Measurements from ENCODE around the gene SNX13. TPM values are rescaled to one million over a fixed set of nuclear protein-coding genes. Genes with fewer than 3 reads are reported as not detected.

The SNX13 gene
- total and polyA plus RNA-seq, 12 donors = 7.1 to 57.7 (median 44.6) TPM

DNA sequence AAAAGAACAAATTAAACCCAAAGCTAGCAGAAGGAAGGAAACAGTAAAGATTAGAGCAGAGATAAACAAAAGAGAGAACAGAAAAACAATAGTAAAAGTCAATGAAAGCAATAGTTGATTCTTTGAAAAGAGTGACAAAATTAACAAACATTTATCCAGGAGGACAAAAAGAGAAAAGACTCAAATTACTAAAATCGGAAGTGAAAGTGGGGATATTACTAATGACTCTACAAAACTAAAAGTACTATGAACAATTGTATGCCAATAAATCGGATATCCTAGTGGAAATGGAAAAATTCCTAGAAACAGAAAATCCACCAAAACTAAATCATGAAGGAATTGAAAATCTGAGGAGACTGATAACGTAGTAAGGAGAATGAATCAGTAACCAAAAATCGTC, 96.3 kb downstream of the SNX13 start:
- intact Hi-C loops (cut with DNase I) = no loop called here
- H3K36me3 ChIP-seq = peaks cover 0 to 93% (median 9%) of the 10 kb centered on the region in 9 donors
- H3K9me3 ChIP-seq = peaks cover 0 to 4% (median 0%) of the 10 kb centered on the region in 11 donors

DNA sequence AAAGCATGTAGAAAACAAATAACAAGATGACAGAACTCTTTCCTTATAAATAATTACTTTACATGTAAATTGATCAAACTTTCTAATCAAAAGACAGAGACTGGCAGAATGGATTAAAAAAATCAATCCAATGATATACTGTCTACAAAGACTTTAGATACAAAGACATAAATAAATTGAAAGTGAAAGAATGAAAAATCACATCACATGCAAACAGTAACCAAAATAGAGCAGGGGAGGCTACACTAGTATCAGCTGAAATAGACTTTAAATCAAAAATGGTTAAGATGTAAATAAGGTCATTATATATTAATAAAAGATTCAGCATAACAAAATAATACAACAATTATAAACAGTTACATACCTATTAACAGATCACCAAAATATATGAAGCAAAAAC, 97.3 kb downstream of the SNX13 start:
- H3K36me3 ChIP-seq = peaks cover 0 to 93% (median 9%) of the 10 kb centered on the region in 9 donors
- TF ChIP-seq, protein P1, sequence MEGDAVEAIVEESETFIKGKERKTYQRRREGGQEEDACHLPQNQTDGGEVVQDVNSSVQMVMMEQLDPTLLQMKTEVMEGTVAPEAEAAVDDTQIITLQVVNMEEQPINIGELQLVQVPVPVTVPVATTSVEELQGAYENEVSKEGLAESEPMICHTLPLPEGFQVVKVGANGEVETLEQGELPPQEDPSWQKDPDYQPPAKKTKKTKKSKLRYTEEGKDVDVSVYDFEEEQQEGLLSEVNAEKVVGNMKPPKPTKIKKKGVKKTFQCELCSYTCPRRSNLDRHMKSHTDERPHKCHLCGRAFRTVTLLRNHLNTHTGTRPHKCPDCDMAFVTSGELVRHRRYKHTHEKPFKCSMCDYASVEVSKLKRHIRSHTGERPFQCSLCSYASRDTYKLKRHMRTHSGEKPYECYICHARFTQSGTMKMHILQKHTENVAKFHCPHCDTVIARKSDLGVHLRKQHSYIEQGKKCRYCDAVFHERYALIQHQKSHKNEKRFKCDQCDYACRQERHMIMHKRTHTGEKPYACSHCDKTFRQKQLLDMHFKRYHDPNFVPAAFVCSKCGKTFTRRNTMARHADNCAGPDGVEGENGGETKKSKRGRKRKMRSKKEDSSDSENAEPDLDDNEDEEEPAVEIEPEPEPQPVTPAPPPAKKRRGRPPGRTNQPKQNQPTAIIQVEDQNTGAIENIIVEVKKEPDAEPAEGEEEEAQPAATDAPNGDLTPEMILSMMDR (IDR thresholded peaks at IDR 0.05) = no peak
- peaks cover 0 to 4% (median 0%) of the 10 kb centered on the region in 11 donors for H3K9me3 ChIP-seq
- peaks cover 0 to 26% (median 0%) of the 10 kb centered on the region in 9 donors for H3K4me1 ChIP-seq
- no peak overlapping the region for H3K27ac ChIP-seq
- H3K4me3 ChIP-seq = no peak overlapping the region
- no peaks in the 10 kb centered on the region for H3K27me3 ChIP-seq
- DNase-seq (no peak), ATAC-seq (no peak)
- intact Hi-C loops (cut with DNase I) = no loop called here

More for the DNA sequence above, 96.3 kb downstream of the SNX13 start:
- TF ChIP-seq, protein P1 (IDR thresholded peaks at IDR 0.05) = no peak
- Histone ChIP-seq H3K27ac (no peak overlapping the region), H3K4me1 (peaks cover 0 to 26% (median 0%) of the 10 kb centered on the region in 9 donors), H3K4me3 (no peak overlapping the region), H3K27me3 (no peaks in the 10 kb centered on the region)
- no peak for DNase-seq
- no peak for ATAC-seq
- whole genome bisulfite sequencing, 2 donors = 84 to 86% methylated on average over 4 of the region's 4 CpGs

DNA sequence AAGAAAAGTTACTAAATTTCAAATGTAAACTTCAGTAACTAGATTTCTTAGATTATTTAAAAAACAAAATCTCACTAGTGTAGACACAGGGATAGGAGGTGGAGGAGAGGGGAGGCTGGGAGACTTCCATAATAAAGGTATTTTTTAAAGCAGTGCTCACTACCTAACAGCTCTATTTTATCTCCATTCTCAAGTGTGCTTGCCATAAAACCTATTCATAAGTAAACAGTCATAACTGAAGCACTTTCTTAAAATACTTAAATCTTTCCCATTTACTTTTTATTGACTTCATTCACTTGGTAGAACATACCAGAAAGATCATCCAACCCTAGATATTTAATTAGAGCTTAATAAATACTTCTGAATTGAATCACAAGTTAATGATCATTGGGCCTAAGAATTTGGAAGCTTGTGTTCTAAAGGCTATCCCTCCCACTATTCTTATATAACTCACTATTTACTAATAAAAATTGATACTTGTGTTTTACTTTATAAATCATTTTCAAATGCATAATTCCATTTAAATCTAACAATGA, 107.4 kb downstream of the SNX13 start:
- H3K27ac ChIP-seq = no peak overlapping the region
- H3K36me3 ChIP-seq = peaks cover 0 to 86% (median 12%) of the 10 kb centered on the region in 9 donors
- DNase-seq (no peak), ATAC-seq (no peak)
- H3K4me3 ChIP-seq = no peak overlapping the region
- intact Hi-C loops (cut with DNase I) = no loop called here
- no peaks in the 10 kb centered on the region for H3K9me3 ChIP-seq
- no peaks in the 10 kb centered on the region for H3K4me1 ChIP-seq
- TF ChIP-seq, protein P1 (IDR thresholded peaks at IDR 0.05) = no peak
- H3K27me3 ChIP-seq = no peaks in the 10 kb centered on the region

DNA sequence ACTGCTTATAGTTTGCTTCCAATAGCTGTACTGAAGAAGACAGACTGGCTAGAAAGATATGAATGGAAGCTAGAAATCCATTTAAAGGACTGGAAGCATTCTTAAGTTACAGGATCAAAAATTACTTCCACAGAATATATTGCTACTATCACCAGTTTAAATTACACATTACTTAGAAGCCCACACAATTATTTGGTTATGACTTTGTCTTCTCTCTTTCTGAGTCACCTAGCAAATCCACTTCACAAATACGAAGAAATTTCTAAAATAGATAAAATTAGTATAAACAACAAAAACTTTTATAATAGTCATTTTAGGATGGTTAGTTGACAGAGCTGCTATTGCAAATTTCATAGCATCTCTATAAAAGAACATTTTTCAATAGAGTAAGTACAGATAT, 108.1 kb downstream of the SNX13 start:
- no peak overlapping the region for H3K27ac ChIP-seq
- no peak for DNase-seq
- TF ChIP-seq, protein P1 (IDR thresholded peaks at IDR 0.05) = no peak
- intact Hi-C loops (cut with DNase I) = no loop called here
- no peak for ATAC-seq
- no peaks in the 10 kb centered on the region for H3K4me1 ChIP-seq
- H3K4me3 ChIP-seq = no peak overlapping the region
- H3K27me3 ChIP-seq = no peaks in the 10 kb centered on the region
- 91 to 100% methylated on average over 1 of the region's 1 CpG for WGBS, 2 donors
- H3K36me3 ChIP-seq = peaks cover 0 to 79% (median 9%) of the 10 kb centered on the region in 9 donors
- no peaks in the 10 kb centered on the region for H3K9me3 ChIP-seq
